Ascending aorta (tissue), 2 donors: Measurements from ENCODE around the gene GJD2. TPM values are rescaled to one million over a fixed set of nuclear protein-coding genes. Genes with fewer than 3 reads are reported as not detected.

Source experiments
- DNase-seq, 2 donors: peaks; one replicate each; pipeline ENCODE4 v3.0.0-alpha.2; 2019; ENCODE audit warnings: low spot score in 2 of 2
- H3K27ac ChIP-seq, 2 donors: fragments of 200-600 bp; sonication (generic); one replicate each; pipeline ENCODE4 v1.5.1; 2016 to 2017; ENCODE audit warnings: mild to moderate bottlenecking in 1 of 2
- H3K27me3 ChIP-seq: fragments of 200-600 bp; sonication (generic); one replicate; pipeline ENCODE4 v1.5.1; 2017
- H3K36me3 ChIP-seq, 2 donors: fragments of 200-600 bp; sonication (generic); one replicate each; pipeline ENCODE4 v1.5.1; 2016
- H3K4me1 ChIP-seq, 2 donors: fragments of 200-600 bp; sonication (generic); one replicate each; pipeline ENCODE4 v1.5.1; 2016 to 2017; ENCODE audit warnings: mild to moderate bottlenecking in 1 of 2
- H3K4me3 ChIP-seq, 2 donors: fragments of 200-600 bp; sonication (generic); one replicate each; pipeline ENCODE4 v1.5.1; 2016 to 2017; ENCODE audit warnings: mild to moderate bottlenecking in 1 of 2
- H3K9me3 ChIP-seq, 2 donors: fragments of 200-600 bp; sonication (generic); one replicate each; pipeline ENCODE4 v1.5.1; 2016
- intact Hi-C: fragments of 100-400 bp; cut with DNase I; formaldehyde crosslinking; loops from one replicate; pipeline ENCODE4 v1.15.1; 2023
- total RNA-seq: library from RNA; depleted of rRNA; stranded (reverse); fragments of >200 nt; gene quantifications from one replicate; pipeline ENCODE4 v1.1.0, GENCODE V29; 2016
- TF ChIP-seq, protein P1 (sequence below), 3 experiments: fragments of 200-600 bp in 2 of 3; fragments of 450-650 bp in 1 of 3; sonication (generic) in 2 of 3; IDR thresholded peaks; one replicate each; pipeline ENCODE4 v1.5.1; 2016 to 2019; ENCODE audit warnings: antibody characterized with exemption in 3 of 3, mild to moderate bottlenecking in 1 of 3, moderate library complexity in 1 of 3

The GJD2 gene
- total RNA-seq, 1 donor from 2014 or later, result not detected

DNA sequence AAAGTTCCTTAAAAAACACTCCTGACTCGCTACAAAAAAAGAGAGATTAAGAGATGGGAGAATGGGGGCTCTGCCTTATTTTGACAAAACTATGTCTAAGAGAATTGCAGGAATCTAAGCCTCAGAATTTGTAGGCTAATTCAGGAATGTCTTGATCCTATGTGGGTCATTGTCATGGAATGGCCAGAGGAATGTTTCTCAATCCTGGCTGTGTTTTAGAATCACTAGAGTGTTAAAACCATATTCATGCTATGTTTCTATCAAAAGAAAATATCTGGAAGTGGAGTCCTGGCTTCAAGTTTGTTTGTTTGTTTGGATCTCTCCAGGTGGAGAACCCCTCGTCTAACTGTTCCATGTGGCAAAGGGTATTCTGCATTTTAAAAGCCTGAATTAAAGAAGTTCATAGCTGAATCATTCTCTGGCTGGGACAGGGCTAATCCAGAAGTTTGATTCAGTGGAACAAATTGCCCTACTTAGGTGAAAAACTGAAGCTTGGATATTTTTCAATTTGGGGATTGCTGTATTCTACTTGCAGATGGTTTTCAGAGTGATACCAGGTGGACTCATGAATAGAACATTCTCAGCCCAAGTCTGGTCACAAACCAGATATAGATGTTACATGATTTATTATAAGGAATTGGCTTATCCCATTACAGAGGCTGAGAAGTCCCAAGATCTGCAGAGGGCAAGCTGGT lies 28.2 kb downstream of the GJD2 start:
- TF ChIP-seq, protein P1, sequence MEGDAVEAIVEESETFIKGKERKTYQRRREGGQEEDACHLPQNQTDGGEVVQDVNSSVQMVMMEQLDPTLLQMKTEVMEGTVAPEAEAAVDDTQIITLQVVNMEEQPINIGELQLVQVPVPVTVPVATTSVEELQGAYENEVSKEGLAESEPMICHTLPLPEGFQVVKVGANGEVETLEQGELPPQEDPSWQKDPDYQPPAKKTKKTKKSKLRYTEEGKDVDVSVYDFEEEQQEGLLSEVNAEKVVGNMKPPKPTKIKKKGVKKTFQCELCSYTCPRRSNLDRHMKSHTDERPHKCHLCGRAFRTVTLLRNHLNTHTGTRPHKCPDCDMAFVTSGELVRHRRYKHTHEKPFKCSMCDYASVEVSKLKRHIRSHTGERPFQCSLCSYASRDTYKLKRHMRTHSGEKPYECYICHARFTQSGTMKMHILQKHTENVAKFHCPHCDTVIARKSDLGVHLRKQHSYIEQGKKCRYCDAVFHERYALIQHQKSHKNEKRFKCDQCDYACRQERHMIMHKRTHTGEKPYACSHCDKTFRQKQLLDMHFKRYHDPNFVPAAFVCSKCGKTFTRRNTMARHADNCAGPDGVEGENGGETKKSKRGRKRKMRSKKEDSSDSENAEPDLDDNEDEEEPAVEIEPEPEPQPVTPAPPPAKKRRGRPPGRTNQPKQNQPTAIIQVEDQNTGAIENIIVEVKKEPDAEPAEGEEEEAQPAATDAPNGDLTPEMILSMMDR (IDR thresholded peaks at IDR 0.05), result no peak

DNA sequence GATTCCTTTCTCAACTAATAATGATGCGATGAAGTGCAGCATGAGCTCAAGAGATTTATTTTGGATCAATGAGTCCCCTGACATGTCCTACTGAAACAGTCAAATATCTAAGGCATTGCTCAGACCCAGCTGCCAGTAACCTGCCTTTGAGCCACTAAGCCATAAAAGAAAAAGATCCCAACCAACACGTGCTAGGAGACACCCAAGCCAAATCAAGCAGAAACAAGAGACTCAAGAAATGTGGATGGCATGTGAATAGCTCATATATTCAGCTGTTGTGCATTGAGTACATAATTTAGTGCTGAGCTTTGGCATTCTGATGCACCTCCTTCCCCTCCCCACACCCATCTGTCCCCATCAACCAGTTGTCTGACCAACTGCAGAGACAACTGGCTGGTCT lies 29.2 kb downstream of the GJD2 start:
- H3K4me1 ChIP-seq, result peaks cover 0 to 33% of the 10 kb centered on the region in 2 donors
- H3K9me3 ChIP-seq, result no peaks in the 10 kb centered on the region

More for the DNA sequence above, 28.2 kb downstream of the GJD2 start:
- H3K4me3 ChIP-seq, result no peak overlapping the region
- peaks cover 0 to 26% of the 10 kb centered on the region in 2 donors for H3K4me1 ChIP-seq
- no peaks in the 10 kb centered on the region for H3K27me3 ChIP-seq
- H3K9me3 ChIP-seq, result no peaks in the 10 kb centered on the region
- intact Hi-C loops, result loop anchor here (10.0 kb wide), 1 partner anchor 502 kb away; the partner anchor contains the start of gene EMC4
- DNase-seq, result no peak
- no peaks in the 10 kb centered on the region for H3K36me3 ChIP-seq
- no peak overlapping the region for H3K27ac ChIP-seq

GRCh38 chr15:34724481-34724880 lies 30.3 kb downstream of the GJD2 start:
- TF ChIP-seq, protein P1 (IDR thresholded peaks at IDR 0.05), result no peak
- Histone ChIP-seq H3K4me3 (no peak overlapping the region), H3K4me1 (peaks cover 0 to 42% of the 10 kb centered on the region in 2 donors), H3K27me3 (no peaks in the 10 kb centered on the region), H3K27ac (peak overlapping the region; percentile 26 to 93), H3K36me3 (no peaks in the 10 kb centered on the region), H3K9me3 (no peaks in the 10 kb centered on the region)
- intact Hi-C loops, result loop anchor here (5.0 to 10.0 kb wide), 3 partner anchors 128 to 500 kb away; partner anchors contain the start of genes EMC4 and ZNF770
- no peak for DNase-seq

More for the DNA sequence above, 29.2 kb downstream of the GJD2 start:
- intact Hi-C loops, result loop anchor here (10.0 kb wide), 1 partner anchor 501 kb away; the partner anchor contains the start of gene EMC4
- Histone ChIP-seq H3K27ac (no peak overlapping the region), H3K27me3 (no peaks in the 10 kb centered on the region), H3K4me3 (no peak overlapping the region), H3K36me3 (no peaks in the 10 kb centered on the region)
- no peak for DNase-seq
- TF ChIP-seq, protein P1 (IDR thresholded peaks at IDR 0.05), result no peak

DNA sequence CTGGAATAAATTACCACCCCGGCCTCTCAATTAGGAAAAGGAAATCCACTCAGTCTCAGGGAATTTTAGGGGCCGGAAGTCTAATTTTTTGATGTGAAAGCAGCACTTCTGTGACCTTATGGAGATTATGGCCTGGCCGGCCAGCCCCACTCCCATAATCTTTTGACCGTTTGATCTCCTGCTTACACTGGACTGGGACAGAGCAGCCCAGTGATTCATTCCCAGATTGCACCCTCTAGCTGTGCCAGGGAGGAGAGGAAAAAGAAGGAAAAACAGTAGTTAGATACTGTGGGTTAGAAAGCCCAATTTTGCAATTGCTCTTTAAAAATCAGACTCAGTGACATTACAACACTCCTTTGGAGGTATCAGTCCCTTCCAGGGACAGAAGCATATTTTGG lies 32.4 kb downstream of the GJD2 start:
- DNase-seq, result peak in 1 of 2 donors; percentile 78
- Histone ChIP-seq H3K27ac (peak overlapping the region; percentile 86 to 93), H3K4me3 (peak overlapping the region; percentile 35 to 41), H3K36me3 (no peaks in the 10 kb centered on the region), H3K4me1 (peaks cover 0 to 51% of the 10 kb centered on the region in 2 donors), H3K9me3 (no peaks in the 10 kb centered on the region), H3K27me3 (no peaks in the 10 kb centered on the region)
- TF ChIP-seq, protein P1 (IDR thresholded peaks at IDR 0.05), result peak; percentile 10 to 46 (median 25)
- intact Hi-C loops, result loop anchor here (1.0 to 10.0 kb wide), 5 partner anchors 73 to 498 kb away; partner anchors contain the start of genes ACTC1, EMC4 and ZNF770

DNA sequence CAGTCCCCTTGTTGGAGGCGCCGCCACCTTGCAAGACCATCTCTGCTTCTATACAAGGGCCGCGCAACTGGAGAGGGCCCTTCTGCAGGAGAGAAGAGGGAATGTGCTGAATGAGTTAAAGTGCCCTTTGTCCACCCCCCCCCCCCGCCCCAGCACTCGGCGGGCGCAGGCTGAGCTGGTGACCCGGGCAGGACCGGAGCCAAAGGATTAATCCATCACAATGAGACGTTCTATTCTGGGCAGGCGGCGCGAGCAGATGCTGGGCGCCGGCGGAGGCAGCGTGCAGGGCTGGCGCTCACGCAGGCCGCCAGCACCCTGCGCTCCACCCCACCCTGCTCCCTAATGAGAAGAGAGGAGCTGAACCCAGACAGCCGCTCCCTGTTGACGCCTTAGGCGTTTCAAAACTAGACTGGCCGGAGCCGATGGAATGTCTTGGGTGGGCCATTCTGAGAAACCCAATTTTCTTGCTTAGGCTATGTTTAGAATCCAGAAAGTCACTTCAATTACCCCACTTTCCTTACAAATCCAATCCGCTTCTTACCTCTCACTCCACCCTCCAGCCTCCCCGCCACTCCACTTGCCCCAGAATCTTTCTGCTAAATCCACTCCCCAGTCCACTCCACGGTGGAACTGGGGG lies 32.9 kb downstream of the GJD2 start:
- Histone ChIP-seq H3K4me1 (peaks cover 0 to 51% of the 10 kb centered on the region in 2 donors), H3K27me3 (no peaks in the 10 kb centered on the region), H3K9me3 (no peaks in the 10 kb centered on the region), H3K4me3 (peak overlapping the region; percentile 35 to 41), H3K36me3 (no peaks in the 10 kb centered on the region), H3K27ac (peak overlapping the region; percentile 86 to 93)
- intact Hi-C loops, result loop anchor here (1.0 to 10.0 kb wide), 5 partner anchors 73 to 497 kb away; partner anchors contain the start of genes ACTC1, EMC4 and ZNF770
- DNase-seq, result peak; percentile 61 to 94
- TF ChIP-seq, protein P1 (IDR thresholded peaks at IDR 0.05), result no peak
